Measurements from ENCODE around the gene MAP2K7. TPM values are rescaled to one million over a fixed set of nuclear protein-coding genes. Genes with fewer than 3 reads are reported as not detected.

The MAP2K7 gene
- total and polyA plus RNA-seq, 2 of the 4 experiments (the other 2 are of a cell fraction), result 4.1 to 15.6 TPM

DNA sequence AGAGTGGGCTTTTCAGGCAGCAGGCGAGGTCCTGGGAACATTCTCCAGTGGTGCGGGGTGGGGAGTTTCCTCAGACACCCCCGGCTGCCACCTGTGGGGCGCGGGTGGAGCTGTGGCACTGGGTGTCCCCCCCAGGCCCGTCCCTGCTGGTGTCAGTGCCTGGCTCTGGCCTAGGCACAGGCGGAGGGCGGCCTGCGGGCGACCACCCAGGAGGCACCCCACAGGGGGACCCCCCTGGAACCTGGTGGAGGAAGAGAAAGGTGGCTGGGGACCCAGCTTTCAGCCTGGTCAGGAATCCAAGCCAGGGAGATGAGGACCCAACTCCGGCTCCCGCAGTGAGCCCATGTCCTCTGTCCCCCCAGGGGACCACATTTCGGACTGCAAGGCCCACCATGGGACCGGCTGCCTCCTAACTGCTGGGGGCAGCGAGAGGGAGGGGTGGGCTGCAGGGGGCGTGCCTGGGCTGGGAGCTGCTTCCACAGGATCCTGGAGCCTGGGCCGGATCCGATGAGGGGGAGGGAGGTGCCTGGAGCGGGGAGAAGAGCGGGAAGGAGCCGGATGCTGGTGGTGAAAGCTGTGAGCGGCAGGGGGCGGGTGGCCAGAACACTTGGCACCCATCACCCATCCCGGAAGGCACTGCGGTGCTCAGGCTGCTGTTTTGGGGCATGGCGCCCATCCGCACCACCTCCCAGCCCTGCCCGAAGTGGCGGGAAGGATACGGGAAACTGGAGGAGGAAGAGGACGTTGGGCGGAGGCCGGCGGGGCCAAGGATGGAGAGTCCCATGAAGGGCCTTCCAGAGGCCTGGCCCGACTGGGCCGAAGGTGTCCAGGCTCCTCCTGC lies 27.8 kb downstream of the MAP2K7 start:
- no peak overlapping the region for H2AK5ac ChIP-seq (ENCODE audit: low read depth, low read length)
- dilution Hi-C loops (cut with HindIII; ENCODE audit: low sequenced_read_pairs, unreplicated experiment), result no loop called here
- H4K20me1 ChIP-seq (ENCODE audit: insufficient read depth, low read length), result peaks cover 15% of the 10 kb centered on the region
- intact Hi-C loops (cut with micrococcal nuclease), result no loop called here
- no TSS peak for BruUV-seq (replicated peaks)
- no peak overlapping the region for H3K18ac ChIP-seq (ENCODE audit: low read depth, low read length)
- TF ChIP-seq CHD1 (IDR thresholded peaks at IDR 0.05; ENCODE audit: low read depth, low read length) (no peak), POLR2A (IDR thresholded peaks at IDR 0.05; ENCODE audit: low read depth, low read length) (no peak), CEBPB (IDR thresholded peaks at IDR 0.05; ENCODE audit: low read depth, low read length) (no peak), RAD21 (IDR thresholded peaks at IDR 0.05; ENCODE audit: low read length) (no peak), MXI1 (IDR thresholded peaks at IDR 0.05; ENCODE audit: borderline replicate concordance, low read depth, low read length) (no peak), RFX5 (IDR thresholded peaks at IDR 0.05; ENCODE audit: low read depth, low read length) (no peak)
- TF ChIP-seq, protein P1, sequence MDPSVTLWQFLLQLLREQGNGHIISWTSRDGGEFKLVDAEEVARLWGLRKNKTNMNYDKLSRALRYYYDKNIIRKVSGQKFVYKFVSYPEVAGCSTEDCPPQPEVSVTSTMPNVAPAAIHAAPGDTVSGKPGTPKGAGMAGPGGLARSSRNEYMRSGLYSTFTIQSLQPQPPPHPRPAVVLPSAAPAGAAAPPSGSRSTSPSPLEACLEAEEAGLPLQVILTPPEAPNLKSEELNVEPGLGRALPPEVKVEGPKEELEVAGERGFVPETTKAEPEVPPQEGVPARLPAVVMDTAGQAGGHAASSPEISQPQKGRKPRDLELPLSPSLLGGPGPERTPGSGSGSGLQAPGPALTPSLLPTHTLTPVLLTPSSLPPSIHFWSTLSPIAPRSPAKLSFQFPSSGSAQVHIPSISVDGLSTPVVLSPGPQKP (IDR thresholded peaks at IDR 0.05; ENCODE audit: borderline replicate concordance, low read depth, low read length), result no peak
- POLR2A ChIA-PET (ENCODE audit: unreplicated experiment), result no interaction called here
- no peak overlapping the region for H4K91ac ChIP-seq (ENCODE audit: insufficient read depth, low read depth, low read length)
- ATAC-seq (ENCODE audit: low read depth) (no peak), DNase-seq (no peak)
- no peak overlapping the region for H3K4ac ChIP-seq (ENCODE audit: low read depth, low read length)
- no peak overlapping the region for H3K23ac ChIP-seq (ENCODE audit: low read depth, low read length)
- in situ Hi-C loops (cut with MboI; ENCODE audit: low sequenced_read_pairs), result no loop called here
- H3K4me1 ChIP-seq (ENCODE audit: control insufficient read depth, insufficient read depth, low read length), result peaks cover 18% of the 10 kb centered on the region
- H4K8ac ChIP-seq (ENCODE audit: low read depth in 2 of 2, low read length in 2 of 2), result no peak overlapping the region
- peaks cover 9% of the 10 kb centered on the region; the same call in 1 of the 2 replicates for H3K9me1 ChIP-seq (ENCODE audit: insufficient read depth, low read length)
- H3K36me3 ChIP-seq (ENCODE audit: control insufficient read depth, insufficient read depth, low read length), result peaks cover 53% of the 10 kb centered on the region
- no peak overlapping the region for H2AK9ac ChIP-seq (replicated peaks; ENCODE audit: low read depth, low read length, poor library complexity)
- H3K9me3 ChIP-seq (ENCODE audit: control insufficient read depth, insufficient read depth, low read length), result no peaks in the 10 kb centered on the region
- no peak overlapping the region for H3K4me3 ChIP-seq (ENCODE audit: insufficient read depth, low read depth, low read length)
- H3K27ac ChIP-seq (ENCODE audit: insufficient read depth, low read length), result no peak overlapping the region
- CTCF ChIA-PET, result interaction anchor here (0.7 to 1.5 kb wide), 2 partner anchors 11 to 12 kb away, joined by 5 read pairs; partner anchors contain the start of genes SNAPC2 and TIMM44
- H2AFZ ChIP-seq (replicated peaks; ENCODE audit: low read length, poor library complexity), result no peak overlapping the region
- H3K4me2 ChIP-seq (ENCODE audit: low read depth, low read length), result no peak overlapping the region
- H2BK15ac ChIP-seq (ENCODE audit: low read depth, low read length), result no peak overlapping the region
- WGBS, 2 experiments (ENCODE audit: extremely low coverage in 2 of 2, insufficient read length in 1 of 2), result 94% methylated on average over 7 of the region's 36 CpGs; no CpG with 5 or more reads in 1 of the 2 experiments
- H2BK20ac ChIP-seq (ENCODE audit: low read depth, low read length), result no peak overlapping the region
- H2BK120ac ChIP-seq (ENCODE audit: low read depth, low read length), result no peak overlapping the region
- no peak overlapping the region for H3K14ac ChIP-seq (replicated peaks; ENCODE audit: low read depth, low read length)
- H4K5ac ChIP-seq (ENCODE audit: low read depth, low read length), result no peak overlapping the region
- no peak overlapping the region for H3K9ac ChIP-seq (ENCODE audit: low read depth, low read length)
- H3K79me1 ChIP-seq (ENCODE audit: low read depth in 1 of 2, low read length in 2 of 2), result peaks cover 7 to 21% of the 10 kb centered on the region in 2 experiments; a peak in 2 of 4 replicates
- no peak overlapping the region for H2BK5ac ChIP-seq (ENCODE audit: low read depth, low read length, poor library complexity, severe bottlenecking)
- H3K56ac ChIP-seq (ENCODE audit: extremely low read depth, insufficient read depth, low read length), result no peak overlapping the region
- no peaks in the 10 kb centered on the region for H3K27me3 ChIP-seq (ENCODE audit: control insufficient read depth, insufficient read depth, low read length)
